AG08396 (cell line): Measurements from ENCODE around the gene RNFT2.
"Not testable (repeated sequence)": the region's sequence is repeated elsewhere in the genome, so short reads cannot be mapped to it uniquely, and the experiment has no call there.

Source experiments
- DNase-seq: peaks from one replicate; pipeline ENCODE4 v3.0.0; 2012; ENCODE audit warnings: low spot score, mixed read lengths

The RNFT2 gene

DNA sequence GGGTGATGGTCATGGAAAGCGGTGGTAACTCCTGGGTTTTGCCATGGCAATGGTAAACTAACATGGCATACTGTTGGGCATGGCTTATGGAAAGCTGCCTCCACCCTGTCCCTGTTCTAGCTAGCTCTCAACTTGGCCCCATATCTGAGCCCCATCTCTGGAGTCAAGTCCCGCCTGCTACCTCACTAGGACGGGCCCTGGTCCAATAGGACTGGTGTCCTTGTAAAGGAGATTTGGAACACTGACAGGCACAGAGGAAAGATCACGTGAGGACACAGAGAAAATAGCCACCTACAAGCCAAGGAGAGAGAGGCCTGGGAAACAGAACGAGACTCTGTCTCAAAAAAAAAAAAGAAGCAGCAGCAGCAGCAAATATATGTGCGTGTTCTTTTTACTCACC, 59.8 kb downstream of the RNFT2 start:
- no peak for DNase-seq

- DNase-seq = no peak
Observed at GRCh38 chr12:116798719-116799118, 60.6 kb downstream of the RNFT2 start.

DNA sequence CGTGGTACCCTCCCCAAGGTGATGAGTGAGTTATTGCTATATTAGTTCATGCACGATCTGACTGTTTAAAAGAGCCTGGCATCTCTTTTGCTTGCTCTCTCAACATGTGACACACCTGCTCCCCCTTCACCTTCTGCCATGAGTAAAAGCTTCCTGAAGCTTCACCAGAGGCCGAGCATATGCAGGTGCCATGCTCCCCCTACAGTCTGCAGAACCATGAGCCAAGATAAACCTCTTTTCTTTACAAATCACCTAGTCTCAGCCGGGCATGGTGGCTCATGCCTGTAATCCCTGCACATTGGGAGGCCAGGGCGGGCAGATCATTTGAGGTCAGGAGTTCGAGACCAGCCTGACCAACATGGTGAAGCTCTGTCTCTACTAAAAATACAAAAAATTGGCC, 61.8 kb downstream of the RNFT2 start:
- DNase-seq = no peak

DNA sequence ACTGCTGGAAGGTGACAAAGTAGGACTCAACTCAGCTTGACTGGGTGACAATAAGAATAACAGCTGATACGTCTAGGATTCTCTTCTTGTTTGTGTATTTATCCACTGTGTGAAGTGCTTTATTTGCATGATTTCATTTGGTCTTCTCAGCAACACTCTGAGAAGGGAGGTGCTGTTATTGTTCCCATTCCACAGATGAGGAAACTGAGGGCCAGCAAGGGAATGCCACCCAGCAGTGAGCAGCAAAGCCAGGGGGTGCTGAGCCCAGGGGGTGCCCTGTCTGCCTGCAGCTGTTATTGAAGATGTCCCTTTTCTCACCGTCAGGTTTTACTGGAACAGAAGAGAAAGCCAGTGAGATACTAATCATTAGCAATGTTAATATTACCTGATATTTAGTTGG, 62.8 kb downstream of the RNFT2 start:
- DNase-seq = no peak

GRCh38 chr12:116802018-116802417, 63.9 kb downstream of the RNFT2 start:
- no peak for DNase-seq

DNA sequence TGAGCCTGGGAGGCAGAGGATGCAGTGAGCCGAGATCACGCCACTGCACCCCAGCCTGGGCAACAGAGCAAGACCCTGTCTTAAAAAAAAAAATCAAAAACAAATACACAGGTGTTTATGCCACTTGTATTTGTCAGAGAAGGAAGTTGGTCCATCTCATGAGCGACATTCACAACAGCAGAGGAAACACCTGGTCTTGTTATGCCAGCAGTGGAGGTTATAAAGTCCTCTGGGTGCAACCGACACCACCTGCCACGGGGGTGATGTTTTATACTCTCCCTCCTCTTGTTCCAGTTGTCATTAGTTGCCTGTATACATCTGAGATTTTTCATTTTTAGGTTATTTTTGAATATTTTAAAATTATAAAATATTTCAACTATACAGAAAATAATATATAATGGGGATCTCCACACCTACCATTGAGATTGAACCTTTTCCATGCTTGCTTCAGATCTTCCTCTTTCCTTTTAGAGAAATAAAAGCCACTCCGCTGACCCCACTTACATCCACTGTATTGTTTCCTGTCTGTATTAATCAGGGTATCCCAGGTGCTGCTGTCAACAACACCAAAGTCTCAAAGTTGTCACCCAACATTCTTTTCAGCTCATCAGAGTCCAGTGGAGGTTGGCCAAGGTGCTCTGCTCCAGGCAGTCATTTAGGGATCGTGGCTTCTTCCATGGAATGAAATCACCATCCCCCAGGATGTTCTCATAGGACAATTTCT, 65.1 kb downstream of the RNFT2 start:
- DNase-seq = no peak

- DNase-seq = no peak
Observed at GRCh38 chr12:116804051-116804450, 65.9 kb downstream of the RNFT2 start.

DNA sequence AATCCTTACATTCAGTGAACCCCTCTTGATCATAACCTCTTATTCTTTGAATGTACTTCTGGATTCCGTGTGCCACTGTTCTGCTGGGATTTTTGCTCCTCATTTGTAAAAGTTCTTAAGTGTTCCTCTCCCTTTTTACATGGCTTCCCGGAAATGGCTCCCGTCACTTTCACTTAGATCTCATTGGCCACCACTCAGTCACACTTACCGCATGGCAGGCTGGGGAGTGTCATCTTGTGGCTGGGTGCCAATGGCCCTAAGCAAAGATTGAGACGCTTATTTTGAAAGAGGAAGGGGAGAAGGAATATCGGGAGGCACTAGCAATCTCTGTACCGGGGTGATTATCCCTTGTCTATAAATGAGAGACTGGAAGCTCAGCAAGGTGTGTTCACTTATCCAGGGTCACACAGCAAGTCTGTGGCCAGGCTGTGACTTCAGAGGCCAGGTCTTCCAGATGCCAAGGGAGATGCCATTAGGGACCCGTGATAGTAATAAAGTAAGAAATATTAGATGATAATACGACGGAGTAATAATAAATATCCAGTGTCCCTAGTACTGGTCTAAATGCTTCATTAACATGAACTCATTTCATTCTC, 68.8 kb downstream of the RNFT2 start:
- DNase-seq = peak; percentile 34

DNA sequence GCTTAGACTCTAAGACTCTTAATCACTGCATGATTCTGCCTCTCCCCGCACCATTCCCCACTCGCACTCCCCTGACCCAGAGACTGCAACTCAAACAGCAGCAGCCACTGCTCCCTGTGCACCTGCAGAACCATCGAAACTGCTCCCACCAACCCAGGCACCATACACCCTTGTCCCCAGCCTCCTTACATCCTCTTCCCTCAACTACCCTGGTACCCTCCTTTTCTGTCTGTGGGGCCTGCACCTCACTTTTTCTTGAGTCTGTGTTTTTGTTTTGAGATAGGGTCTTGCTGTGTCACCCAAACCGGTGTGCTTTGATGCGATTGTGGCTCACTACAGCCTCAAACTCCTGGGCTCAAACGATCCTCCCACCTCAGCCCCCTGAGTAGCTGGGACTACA, 69.4 kb downstream of the RNFT2 start:
- no peak for DNase-seq

DNA sequence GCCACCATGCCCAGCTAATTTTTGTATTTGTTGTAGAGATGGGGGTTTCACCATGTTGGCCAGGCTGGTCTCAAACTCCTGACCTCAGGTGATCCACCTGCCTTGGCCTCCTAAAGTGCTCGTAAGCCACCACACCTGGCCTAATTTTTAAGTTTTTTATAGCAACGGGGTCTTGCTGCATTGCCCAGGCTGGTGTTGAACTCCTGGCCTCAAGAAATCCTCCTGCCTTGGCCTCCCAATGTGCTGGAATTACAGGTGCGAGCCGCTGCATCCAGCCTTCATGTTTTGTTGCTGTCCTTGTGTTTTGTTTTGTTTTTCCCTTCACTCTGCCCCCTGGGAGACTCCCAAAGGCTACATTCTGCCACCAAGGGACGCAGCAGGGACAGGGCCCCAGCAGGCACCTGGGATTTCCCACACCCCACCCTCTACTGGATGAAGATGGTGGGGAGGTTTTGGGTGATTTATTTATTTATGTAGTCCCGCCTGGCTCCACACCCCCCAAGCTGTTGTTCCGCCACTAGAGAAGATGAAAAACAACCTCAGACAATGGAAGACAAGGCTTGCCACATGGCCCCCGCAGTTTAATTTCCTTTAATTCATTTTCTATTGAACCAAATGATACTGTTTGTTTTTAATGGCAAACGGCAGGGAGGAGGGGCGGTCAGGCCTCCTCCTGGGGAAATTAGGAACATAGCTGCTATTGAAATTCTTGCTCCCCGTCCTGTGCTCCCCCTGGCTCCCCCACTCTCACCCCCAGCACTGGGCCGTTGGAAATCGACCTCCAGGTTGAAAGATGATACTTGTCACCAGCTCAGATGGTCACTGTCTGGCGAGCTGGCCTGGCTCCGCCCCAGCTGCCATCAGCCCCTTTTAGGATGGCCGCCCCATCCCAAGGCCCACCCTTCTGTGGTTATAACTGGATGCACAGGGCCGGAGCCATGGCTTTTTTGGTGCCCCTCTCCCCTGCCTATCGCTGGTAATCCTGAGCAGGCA, 70.3 kb downstream of the RNFT2 start:
- no peak for DNase-seq

DNA sequence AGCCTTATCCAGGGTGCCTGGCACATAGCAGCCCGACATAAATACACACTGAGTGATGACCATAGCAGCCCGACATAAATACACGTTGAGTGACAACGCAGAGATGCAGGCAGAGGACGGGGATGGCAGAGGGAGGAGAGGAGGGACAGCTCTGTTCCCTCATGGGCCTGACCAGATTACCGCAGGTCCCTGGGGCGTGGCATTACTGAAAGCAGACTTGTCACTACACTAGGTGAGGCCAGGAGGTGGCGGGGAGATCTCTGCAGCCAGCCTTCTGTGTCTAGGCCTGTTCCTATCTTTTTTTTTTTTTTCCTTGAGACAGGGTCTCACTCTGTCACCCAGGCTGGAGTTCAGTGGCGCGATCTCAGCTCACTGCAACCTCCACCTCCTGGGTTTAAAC, 74.1 kb downstream of the RNFT2 start:
- no peak for DNase-seq

DNA sequence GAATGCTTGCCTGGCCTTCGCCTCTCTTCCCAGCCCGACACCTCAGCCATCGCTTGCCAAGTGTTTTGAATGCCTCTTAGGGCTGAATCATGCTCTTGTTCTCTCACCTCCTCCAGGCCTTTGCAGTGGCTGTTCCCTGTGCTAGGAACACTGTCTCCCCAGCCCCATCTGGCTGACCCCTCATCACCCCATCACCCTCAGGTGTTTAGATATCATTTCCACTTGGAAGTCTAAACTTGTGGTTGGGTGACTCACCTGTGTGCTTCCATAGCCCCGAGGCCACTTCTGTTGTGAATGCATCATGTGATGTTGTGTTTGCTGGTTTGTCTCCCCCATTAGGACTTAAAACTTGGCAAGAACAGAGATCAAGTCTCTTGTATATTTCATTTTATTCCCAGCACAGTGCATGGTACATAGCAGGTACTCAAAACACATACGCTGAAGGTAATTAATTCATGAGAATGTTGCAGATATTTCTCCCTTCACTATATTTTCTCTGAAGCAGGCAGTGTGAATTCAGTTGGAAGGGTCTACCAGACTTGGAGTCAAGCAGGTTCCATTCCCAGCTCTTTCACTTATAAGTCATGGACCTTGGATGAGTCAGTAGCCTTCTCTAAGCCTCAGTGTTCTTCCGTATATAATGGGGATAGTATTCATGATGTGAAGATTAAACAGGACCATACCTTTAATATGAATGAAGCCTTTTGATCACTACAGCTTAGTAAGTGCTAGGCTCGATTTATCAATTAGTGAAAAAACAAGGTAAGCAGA, 75.3 kb downstream of the RNFT2 start:
- DNase-seq = no peak

DNA sequence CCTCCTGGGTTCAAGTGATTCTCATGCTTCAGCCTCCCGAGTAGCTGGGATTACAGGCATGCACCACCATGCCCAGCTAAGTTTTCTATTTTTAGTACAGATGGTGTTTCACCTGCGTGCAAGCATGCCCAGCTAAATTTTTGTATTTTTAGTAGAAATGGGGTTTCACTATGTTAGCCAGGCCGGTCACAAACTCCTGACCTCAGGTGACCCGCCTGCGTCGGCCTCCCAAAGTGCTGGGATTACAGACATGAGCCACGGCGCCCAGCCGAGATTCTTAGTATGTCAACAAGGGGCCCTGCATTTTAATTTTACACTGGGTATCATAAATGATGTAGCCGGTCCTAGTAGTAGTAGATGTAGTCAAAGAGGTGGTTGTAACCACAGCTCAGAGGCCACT, 76.7 kb downstream of the RNFT2 start:
- not testable (repeated sequence) for DNase-seq

- peak; percentile 27 for DNase-seq
Observed at GRCh38 chr12:116818341-116818856, 80.3 kb downstream of the RNFT2 start.

DNA sequence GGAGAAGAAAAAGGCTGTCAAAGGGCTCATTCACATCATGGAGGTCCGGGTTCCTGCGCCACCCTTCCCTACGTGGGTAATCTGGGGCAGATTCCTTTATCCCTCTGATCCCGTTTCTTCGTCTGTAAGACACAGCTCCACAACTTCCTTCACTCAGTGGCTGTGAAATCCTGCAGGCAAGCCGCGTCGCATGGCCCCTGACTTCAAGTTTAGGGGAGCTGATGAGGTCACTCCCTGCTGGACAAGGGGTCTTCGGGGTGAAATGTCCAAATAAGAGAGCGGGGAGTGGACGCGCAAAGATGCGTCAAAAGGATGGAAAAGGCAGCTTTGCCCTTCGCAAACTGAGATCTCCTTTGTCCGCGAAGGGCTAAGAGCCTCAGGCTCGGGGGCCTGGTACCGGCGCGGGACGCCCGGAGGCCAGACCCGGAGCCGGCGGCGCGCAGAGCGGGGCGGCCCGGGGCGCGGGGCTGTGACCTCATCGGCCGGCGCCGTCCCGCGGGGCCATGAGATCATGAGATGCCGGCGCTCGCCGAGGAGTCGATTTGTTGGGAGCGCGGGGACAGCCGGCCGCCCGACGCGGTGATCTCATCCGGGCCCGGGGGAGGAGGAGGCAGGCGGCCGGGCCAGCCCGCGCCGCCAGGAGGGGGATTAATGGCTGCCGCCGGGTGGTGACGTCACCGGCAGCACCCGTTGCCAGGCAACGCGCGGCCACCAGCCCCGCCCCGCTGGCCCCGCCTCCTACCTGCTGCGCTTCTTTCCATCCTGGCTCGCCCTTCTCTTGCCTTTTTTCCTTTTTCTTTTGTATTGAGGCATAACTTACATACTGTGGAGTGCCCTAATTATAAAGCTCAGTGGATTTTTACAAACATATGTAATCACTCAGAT, 81.1 kb downstream of the RNFT2 start:
- peak; percentile 100 for DNase-seq

DNA sequence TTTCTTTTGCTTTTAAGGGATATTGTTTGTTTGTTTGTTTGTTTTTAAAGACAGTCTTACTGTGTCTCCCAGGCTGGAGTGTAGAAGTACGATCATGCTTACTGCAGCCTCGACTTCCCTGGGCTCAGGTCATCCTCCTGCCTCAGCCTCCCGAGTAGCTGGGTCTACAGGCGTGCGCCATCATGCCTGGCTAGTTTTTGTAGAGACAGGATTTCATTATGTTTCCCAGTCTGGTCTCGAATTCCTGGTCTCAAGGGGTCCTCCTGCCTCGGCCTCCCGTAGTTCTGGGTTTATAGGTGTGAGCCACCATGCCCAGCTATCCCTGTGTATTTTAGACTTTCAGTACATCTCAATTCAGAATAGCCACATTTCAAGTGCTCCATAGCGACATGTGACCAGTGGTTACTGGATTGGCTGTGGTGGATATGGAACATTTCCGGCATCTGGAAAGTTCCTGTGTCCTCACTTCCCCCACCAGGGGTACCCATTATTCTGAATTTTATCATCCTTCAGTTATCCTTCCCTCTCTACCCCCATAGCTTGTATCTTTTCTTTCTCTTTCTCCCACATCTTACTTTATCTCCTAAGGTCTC, 82.0 kb downstream of the RNFT2 start:
- no peak for DNase-seq

- no peak for DNase-seq
Observed at GRCh38 chr12:116821291-116821690, 83.2 kb downstream of the RNFT2 start.

DNA sequence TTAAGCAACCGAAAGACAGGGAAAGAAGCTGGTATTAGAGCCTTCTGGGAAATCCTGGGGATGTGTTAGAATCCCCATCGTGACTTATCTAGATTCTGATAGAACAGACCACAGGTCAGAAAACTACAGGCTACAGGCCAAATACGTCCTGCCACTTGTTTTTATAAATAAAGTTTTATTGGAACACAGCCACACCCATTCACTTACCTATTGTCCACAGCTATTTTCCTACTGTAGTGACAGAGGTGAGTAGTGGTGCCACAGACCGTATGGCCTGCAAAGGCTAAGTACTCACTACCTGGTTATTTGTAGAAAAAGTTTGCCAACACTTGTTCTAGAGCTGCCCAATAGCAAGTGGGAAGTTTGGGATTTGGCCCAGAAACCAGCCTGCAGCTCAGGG, 89.3 kb downstream of the RNFT2 start:
- no peak for DNase-seq

DNA sequence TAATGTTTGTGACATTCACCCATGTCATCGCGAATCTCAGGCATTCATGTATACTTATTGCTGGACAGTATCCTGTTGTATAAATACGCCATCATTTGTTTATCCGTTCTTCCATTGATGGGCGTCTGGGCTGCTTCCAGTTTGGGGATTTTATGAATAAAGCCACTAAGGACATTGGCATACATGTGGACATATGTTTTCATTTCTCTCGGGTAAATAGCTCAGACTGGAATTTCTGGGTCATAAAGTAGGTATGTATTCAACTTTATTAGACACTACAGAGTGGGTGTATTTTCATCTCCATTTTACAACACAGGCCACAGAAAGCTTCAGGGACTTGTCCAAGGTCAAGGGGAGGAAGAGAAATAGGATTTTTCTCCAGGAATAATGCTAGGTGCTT, 94.2 kb downstream of the RNFT2 start:
- no peak for DNase-seq

GRCh38 chr12:116833474-116833873, 95.4 kb downstream of the RNFT2 start:
- DNase-seq = no peak
